ENCODE data around the gene TTYH3.
A peak's percentile ranks its signal among the peaks of the same experiment; 100 is the strongest.

TTYH3 gene

GRCh38 chr7:2617325-2617905 is 14.4 kb upstream of the TTYH3 start:
- TF ChIP-seq CTCF (IDR thresholded peaks at IDR 0.05; ENCODE audit: control insufficient read depth, extremely low read depth, insufficient read depth), result no peak
- H3K4me3 ChIP-seq (ENCODE audit: low read depth, low read length), result no peak overlapping the region
- no peak for DNase-seq (ENCODE audit: low read depth)

- no peak for TF ChIP-seq CTCF (IDR thresholded peaks at IDR 0.05; ENCODE audit: control insufficient read depth, extremely low read depth, insufficient read depth)
- DNase-seq (ENCODE audit: low read depth), result no peak
- no peak overlapping the region for H3K4me3 ChIP-seq (ENCODE audit: low read depth, low read length)
Measured at GRCh38 chr7:2619116-2619515, 12.7 kb upstream of the TTYH3 start.

GRCh38 chr7:2621061-2621828 is 10.5 kb upstream of the TTYH3 start:
- TF ChIP-seq CTCF (IDR thresholded peaks at IDR 0.05; ENCODE audit: control insufficient read depth, extremely low read depth, insufficient read depth), result no peak
- no peak overlapping the region for H3K4me3 ChIP-seq (ENCODE audit: low read depth, low read length)
- DNase-seq (ENCODE audit: low read depth), result peak; percentile 32

GRCh38 chr7:2621948-2622640 is 9.7 kb upstream of the TTYH3 start:
- no peak overlapping the region for H3K4me3 ChIP-seq (ENCODE audit: low read depth, low read length)
- no peak for DNase-seq (ENCODE audit: low read depth)
- no peak for TF ChIP-seq CTCF (IDR thresholded peaks at IDR 0.05; ENCODE audit: control insufficient read depth, extremely low read depth, insufficient read depth)

- no peak for DNase-seq (ENCODE audit: low read depth)
- no peak for TF ChIP-seq CTCF (IDR thresholded peaks at IDR 0.05; ENCODE audit: control insufficient read depth, extremely low read depth, insufficient read depth)
- no peak overlapping the region for H3K4me3 ChIP-seq (ENCODE audit: low read depth, low read length)
Measured at GRCh38 chr7:2622869-2623697, 8.7 kb upstream of the TTYH3 start.

GRCh38 chr7:2623698-2624014 is 8.1 kb upstream of the TTYH3 start:
- DNase-seq (ENCODE audit: low read depth), result no peak
- TF ChIP-seq CTCF (IDR thresholded peaks at IDR 0.05; ENCODE audit: control insufficient read depth, extremely low read depth, insufficient read depth), result no peak
- no peak overlapping the region for H3K4me3 ChIP-seq (ENCODE audit: low read depth, low read length)
